ENCODE measurements around the gene WSCD1.

DNA sequence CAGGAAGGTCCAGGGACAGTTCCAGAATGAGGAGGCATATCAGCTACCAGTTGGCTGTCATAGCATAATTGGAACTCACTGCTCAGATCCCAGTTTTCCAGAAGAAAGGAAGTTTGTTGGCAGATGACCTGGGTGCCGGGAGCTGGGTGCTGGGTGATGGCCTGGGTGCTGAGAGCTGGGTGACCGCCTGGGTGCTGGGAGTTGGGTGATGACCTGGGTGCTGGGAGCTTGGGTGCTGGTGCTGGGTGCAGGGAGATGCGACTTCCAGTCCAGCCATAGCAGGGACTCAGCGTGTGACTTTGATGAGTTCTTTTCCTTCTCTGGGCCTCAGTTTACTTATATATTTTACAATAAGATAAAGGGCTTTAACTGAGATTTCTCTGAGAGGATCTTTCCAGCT lies 18.0 kb downstream of the WSCD1 start:
- TF ChIP-seq, protein P1, sequence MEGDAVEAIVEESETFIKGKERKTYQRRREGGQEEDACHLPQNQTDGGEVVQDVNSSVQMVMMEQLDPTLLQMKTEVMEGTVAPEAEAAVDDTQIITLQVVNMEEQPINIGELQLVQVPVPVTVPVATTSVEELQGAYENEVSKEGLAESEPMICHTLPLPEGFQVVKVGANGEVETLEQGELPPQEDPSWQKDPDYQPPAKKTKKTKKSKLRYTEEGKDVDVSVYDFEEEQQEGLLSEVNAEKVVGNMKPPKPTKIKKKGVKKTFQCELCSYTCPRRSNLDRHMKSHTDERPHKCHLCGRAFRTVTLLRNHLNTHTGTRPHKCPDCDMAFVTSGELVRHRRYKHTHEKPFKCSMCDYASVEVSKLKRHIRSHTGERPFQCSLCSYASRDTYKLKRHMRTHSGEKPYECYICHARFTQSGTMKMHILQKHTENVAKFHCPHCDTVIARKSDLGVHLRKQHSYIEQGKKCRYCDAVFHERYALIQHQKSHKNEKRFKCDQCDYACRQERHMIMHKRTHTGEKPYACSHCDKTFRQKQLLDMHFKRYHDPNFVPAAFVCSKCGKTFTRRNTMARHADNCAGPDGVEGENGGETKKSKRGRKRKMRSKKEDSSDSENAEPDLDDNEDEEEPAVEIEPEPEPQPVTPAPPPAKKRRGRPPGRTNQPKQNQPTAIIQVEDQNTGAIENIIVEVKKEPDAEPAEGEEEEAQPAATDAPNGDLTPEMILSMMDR (IDR thresholded peaks at IDR 0.05; ENCODE audit: low read depth, low read length) = no peak
- TF ChIP-seq EZH2phosphoT487 (IDR thresholded peaks at IDR 0.05; ENCODE audit: low read depth) = no peak
